Ishikawa (cell line): Measurements from ENCODE around the gene LPAR4.

ENCODE experiments used
- CEBPB ChIP-seq: IDR thresholded peaks from 2 replicates; pipeline ENCODE4 v1.6.1; 2012
- CREB1 ChIP-seq: IDR thresholded peaks from 2 replicates; pipeline ENCODE4 v1.6.1; 2012; ENCODE audit warnings: low read depth
- EGR1 ChIP-seq: IDR thresholded peaks from 2 replicates; pipeline ENCODE4 v1.6.1; 2012
- EP300 ChIP-seq: IDR thresholded peaks from 2 replicates; pipeline ENCODE4 v1.6.1; 2012; ENCODE audit warnings: borderline replicate concordance
- FOXM1 ChIP-seq: IDR thresholded peaks from 2 replicates; pipeline ENCODE4 v1.6.1; 2012; ENCODE audit warnings: low read depth, borderline replicate concordance
- MAX ChIP-seq: IDR thresholded peaks from 2 replicates; pipeline ENCODE4 v1.6.1; 2012
- NFIC ChIP-seq: IDR thresholded peaks from 2 replicates; pipeline ENCODE4 v1.6.1; 2012
- RAD21 ChIP-seq: IDR thresholded peaks from 2 replicates; pipeline ENCODE4 v1.6.1; 2012; ENCODE audit warnings: low read depth
- REST ChIP-seq: IDR thresholded peaks from 2 replicates; pipeline ENCODE4 v1.6.1; 2012; ENCODE audit warnings: low read depth, mild to moderate bottlenecking
- TAF1 ChIP-seq: IDR thresholded peaks from 2 replicates; pipeline ENCODE4 v1.6.1; 2012; ENCODE audit warnings: low read depth, mild to moderate bottlenecking
- TCF12 ChIP-seq: IDR thresholded peaks from 2 replicates; pipeline ENCODE4 v1.6.1; 2012; ENCODE audit warnings: low read depth
- TEAD4 ChIP-seq: IDR thresholded peaks from 2 replicates; pipeline ENCODE4 v1.6.1; 2012
- USF1 ChIP-seq: IDR thresholded peaks from 2 replicates; pipeline ENCODE4 v1.6.1; 2012
- YY1 ChIP-seq: IDR thresholded peaks from 2 replicates; pipeline ENCODE4 v1.6.1; 2012; ENCODE audit warnings: low read depth
- ZBTB7A ChIP-seq: IDR thresholded peaks from 2 replicates; pipeline ENCODE4 v1.6.1; 2012; ENCODE audit warnings: low read depth

The LPAR4 gene

GRCh38 chrX:78754917-78755316 lies 7.4 kb downstream of the LPAR4 start:
- no peak for TF ChIP-seq RAD21
- no peak for TF ChIP-seq MAX
- no peak for TF ChIP-seq CEBPB
- TF ChIP-seq REST = no peak
- TF ChIP-seq TCF12 = no peak
- TF ChIP-seq USF1 = no peak
- TF ChIP-seq TAF1 = no peak
- no peak for TF ChIP-seq TEAD4
- no peak for TF ChIP-seq ZBTB7A
- no peak for TF ChIP-seq NFIC
- TF ChIP-seq EGR1 = no peak
- no peak for TF ChIP-seq EP300
- TF ChIP-seq FOXM1 = no peak
- no peak for TF ChIP-seq YY1
- TF ChIP-seq CREB1 = no peak

- no peak for TF ChIP-seq TCF12
- no peak for TF ChIP-seq CEBPB
- no peak for TF ChIP-seq USF1
- no peak for TF ChIP-seq FOXM1
- TF ChIP-seq MAX = no peak
Observed at GRCh38 chrX:78759081-78759480, 11.6 kb downstream of the LPAR4 start.

- no peak for TF ChIP-seq TEAD4
- no peak for TF ChIP-seq EP300
- TF ChIP-seq FOXM1 = no peak
- no peak for TF ChIP-seq ZBTB7A
- TF ChIP-seq TCF12 = no peak
- no peak for TF ChIP-seq CREB1
- TF ChIP-seq CEBPB = no peak
- TF ChIP-seq MAX = no peak
- no peak for TF ChIP-seq NFIC
- no peak for TF ChIP-seq TAF1
- no peak for TF ChIP-seq RAD21
- TF ChIP-seq YY1 = no peak
- no peak for TF ChIP-seq USF1
- no peak for TF ChIP-seq REST
Observed at GRCh38 chrX:78769101-78769755, 21.7 kb downstream of the LPAR4 start.

- TF ChIP-seq USF1 (no peak), YY1 (no peak), CEBPB (no peak), CREB1 (no peak), REST (no peak), TAF1 (no peak), EP300 (no peak), ZBTB7A (no peak), TEAD4 (no peak), RAD21 (no peak), FOXM1 (no peak)
Observed at GRCh38 chrX:78769946-78770345, 22.4 kb downstream of the LPAR4 start.
